Endothelial cell (in vitro differentiated cells): ENCODE results near the gene RBM3. TPM values are rescaled to one million over a fixed set of nuclear protein-coding genes. Genes with fewer than 3 reads are reported as not detected.
A peak's percentile ranks its signal among the peaks of the same experiment; 100 is the strongest.

Source experiments
- DNase-seq: peaks from one replicate; pipeline ENCODE4 v3.0.0; 2021; ENCODE audit warnings: low spot score
- H3K27ac Mint-ChIP-seq: one replicate; pipeline ENCODE4 v1.8.0; 2021; ENCODE audit warnings: mixed read lengths, inconsistent platforms; ENCODE audit not compliant: unreplicated experiment
- H3K27me3 Mint-ChIP-seq: one replicate; pipeline ENCODE4 v1.8.0; 2021; ENCODE audit warnings: mild to moderate bottlenecking, moderate library complexity, mixed read lengths, inconsistent platforms; ENCODE audit not compliant: unreplicated experiment
- H3K36me3 Mint-ChIP-seq: one replicate; pipeline ENCODE4 v1.8.0; 2021; ENCODE audit warnings: mild to moderate bottlenecking, low read depth, mixed read lengths, inconsistent platforms; ENCODE audit not compliant: unreplicated experiment
- H3K4me1 Mint-ChIP-seq: one replicate; pipeline ENCODE4 v1.8.0; 2021; ENCODE audit warnings: mild to moderate bottlenecking, mixed read lengths, inconsistent platforms; ENCODE audit not compliant: unreplicated experiment
- H3K4me3 Mint-ChIP-seq: one replicate; pipeline ENCODE4 v1.8.0; 2021; ENCODE audit warnings: mild to moderate bottlenecking, mixed read lengths, inconsistent platforms; ENCODE audit not compliant: unreplicated experiment
- H3K9me3 Mint-ChIP-seq: one replicate; pipeline ENCODE4 v1.8.0; 2021; ENCODE audit warnings: mixed read lengths, inconsistent platforms; ENCODE audit not compliant: unreplicated experiment
- total RNA-seq: library from RNA; stranded (reverse); fragmentation: NEBNext Ultra II Directional; extraction: Animal tissue kit (Norgen Biotek cat#: 25700); gene quantifications from one replicate; pipeline ENCODE4 v1.2.1, GENCODE V29; 2021; ENCODE audit not compliant: unreplicated experiment
- TF ChIP-seq, protein P1 (sequence below): fragments of 200-600 bp; sonication (generic); IDR thresholded peaks from one replicate; pipeline ENCODE4 v1.5.0; 2021; ENCODE audit warnings: antibody characterized with exemption; ENCODE audit not compliant: unreplicated experiment

The RBM3 gene
- total RNA-seq, 1 donor from 2014 or later = 252 TPM

- H3K27ac Mint-ChIP-seq = no peak overlapping the region
- H3K27me3 Mint-ChIP-seq = no peaks in the 10 kb centered on the region
- H3K36me3 Mint-ChIP-seq = peaks cover 14% of the 10 kb centered on the region
- no peak for DNase-seq
- TF ChIP-seq, protein P1, sequence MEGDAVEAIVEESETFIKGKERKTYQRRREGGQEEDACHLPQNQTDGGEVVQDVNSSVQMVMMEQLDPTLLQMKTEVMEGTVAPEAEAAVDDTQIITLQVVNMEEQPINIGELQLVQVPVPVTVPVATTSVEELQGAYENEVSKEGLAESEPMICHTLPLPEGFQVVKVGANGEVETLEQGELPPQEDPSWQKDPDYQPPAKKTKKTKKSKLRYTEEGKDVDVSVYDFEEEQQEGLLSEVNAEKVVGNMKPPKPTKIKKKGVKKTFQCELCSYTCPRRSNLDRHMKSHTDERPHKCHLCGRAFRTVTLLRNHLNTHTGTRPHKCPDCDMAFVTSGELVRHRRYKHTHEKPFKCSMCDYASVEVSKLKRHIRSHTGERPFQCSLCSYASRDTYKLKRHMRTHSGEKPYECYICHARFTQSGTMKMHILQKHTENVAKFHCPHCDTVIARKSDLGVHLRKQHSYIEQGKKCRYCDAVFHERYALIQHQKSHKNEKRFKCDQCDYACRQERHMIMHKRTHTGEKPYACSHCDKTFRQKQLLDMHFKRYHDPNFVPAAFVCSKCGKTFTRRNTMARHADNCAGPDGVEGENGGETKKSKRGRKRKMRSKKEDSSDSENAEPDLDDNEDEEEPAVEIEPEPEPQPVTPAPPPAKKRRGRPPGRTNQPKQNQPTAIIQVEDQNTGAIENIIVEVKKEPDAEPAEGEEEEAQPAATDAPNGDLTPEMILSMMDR = no peak
- H3K9me3 Mint-ChIP-seq = no peaks in the 10 kb centered on the region
- no peaks in the 10 kb centered on the region for H3K4me1 Mint-ChIP-seq
- H3K4me3 Mint-ChIP-seq = no peak overlapping the region
These were observed 41.1 kb upstream of the RBM3 start for GRCh38 chrX:48533165-48533564.

- no peak overlapping the region for H3K27ac Mint-ChIP-seq
- TF ChIP-seq, protein P1 = no peak
- peaks cover 5% of the 10 kb centered on the region for H3K36me3 Mint-ChIP-seq
- peaks cover 6% of the 10 kb centered on the region for H3K4me1 Mint-ChIP-seq
- peak overlapping the region; percentile 62 for H3K4me3 Mint-ChIP-seq
- no peak for DNase-seq
- H3K27me3 Mint-ChIP-seq = peaks cover 3% of the 10 kb centered on the region
- no peaks in the 10 kb centered on the region for H3K9me3 Mint-ChIP-seq
These were observed 35.5 kb upstream of the RBM3 start for GRCh38 chrX:48538641-48539344.

DNA sequence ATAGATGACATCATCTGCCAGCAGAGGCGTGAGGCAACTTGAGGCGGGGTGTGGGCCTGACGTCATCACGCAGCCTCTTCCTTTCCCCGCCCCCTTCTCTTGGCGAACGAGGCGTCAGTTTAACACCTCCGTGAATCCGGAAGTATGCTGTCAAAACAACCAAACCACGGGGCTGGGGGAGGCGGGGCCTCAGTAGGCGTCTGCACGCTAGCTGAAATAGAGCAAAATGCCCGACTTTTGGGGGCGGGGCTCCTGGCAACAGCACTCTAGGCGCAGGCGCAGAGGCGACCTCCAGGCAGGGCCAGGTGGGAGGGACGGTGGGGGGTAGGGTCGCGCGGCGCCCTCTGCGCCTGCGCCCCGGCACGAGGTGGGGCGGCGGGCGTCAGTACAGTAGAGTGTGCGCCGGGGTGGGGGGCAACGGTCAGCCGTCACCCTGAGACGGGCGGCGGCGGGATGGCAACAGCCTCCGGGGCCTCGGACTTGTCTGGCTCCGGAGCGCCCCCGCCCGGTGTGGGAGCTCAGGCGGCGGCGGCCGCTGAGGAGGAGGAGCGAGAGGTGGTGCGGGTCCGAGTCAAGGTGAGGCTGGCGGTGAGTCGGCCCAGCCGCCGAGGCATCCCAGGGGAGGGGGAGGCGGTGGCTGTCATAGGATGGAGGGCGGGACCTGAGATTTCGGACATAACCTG is 34.8 kb upstream of the RBM3 start, which contains the start of gene TBC1D25:
Gene TBC1D25 (plus strand): TSS at position 370 of the 683 bp plus-strand sequence. CDS start 84 bp downstream, at position 454.
- H3K4me1 Mint-ChIP-seq = peaks cover 6% of the 10 kb centered on the region
- peaks cover 7% of the 10 kb centered on the region for H3K36me3 Mint-ChIP-seq
- peak; percentile 89 for DNase-seq
- peaks cover 3% of the 10 kb centered on the region for H3K27me3 Mint-ChIP-seq
- TF ChIP-seq, protein P1 = no peak
- H3K9me3 Mint-ChIP-seq = no peaks in the 10 kb centered on the region
- H3K27ac Mint-ChIP-seq = peak within 1 kb of the TSS; percentile 72
- peak within 1 kb of the TSS; percentile 91 for H3K4me3 Mint-ChIP-seq

DNA sequence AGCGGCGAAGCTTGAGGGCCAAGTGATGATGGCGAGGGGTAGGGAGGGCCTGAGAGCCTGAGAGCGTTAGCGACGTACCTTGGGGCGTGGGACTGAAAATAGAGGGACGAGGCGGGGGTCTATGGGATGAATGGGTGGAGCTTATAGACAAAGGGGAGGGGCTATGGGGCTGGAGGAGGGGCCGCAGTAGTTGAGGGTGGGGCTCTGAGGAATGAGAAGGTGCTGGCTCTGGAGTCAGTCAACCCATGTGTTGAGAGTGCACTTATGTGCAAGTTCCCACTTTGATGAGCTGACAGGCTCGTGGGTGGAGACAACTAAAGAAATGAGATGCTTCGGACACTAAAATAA is 34.3 kb upstream of the RBM3 start:
- Mint-ChIP-seq H3K4me3 (peak overlapping the region; percentile 91), H3K27me3 (peaks cover 3% of the 10 kb centered on the region), H3K27ac (peak overlapping the region; percentile 72), H3K36me3 (peaks cover 7% of the 10 kb centered on the region), H3K9me3 (no peaks in the 10 kb centered on the region), H3K4me1 (peaks cover 6% of the 10 kb centered on the region)
- DNase-seq = peak; percentile 26
- TF ChIP-seq, protein P1 = no peak

- Mint-ChIP-seq H3K27me3 (peaks cover 3% of the 10 kb centered on the region), H3K4me1 (peaks cover 6% of the 10 kb centered on the region), H3K36me3 (peaks cover 10% of the 10 kb centered on the region), H3K27ac (peak overlapping the region; percentile 72), H3K9me3 (no peaks in the 10 kb centered on the region), H3K4me3 (peak overlapping the region; percentile 91)
- DNase-seq = no peak
- TF ChIP-seq, protein P1 = no peak
These were observed 33.8 kb upstream of the RBM3 start for GRCh38 chrX:48540480-48540879.
